ENCODE data around the gene INPP4B. TPM values are rescaled to one million over a fixed set of nuclear protein-coding genes. Genes with fewer than 3 reads are reported as not detected.
"Not testable (repeated sequence)": the region's sequence is repeated elsewhere in the genome, so short reads cannot be mapped to it uniquely, and the experiment has no call there.

The INPP4B gene
- total RNA-seq, 1 donor from 2014 or later, result 1.3 TPM

GRCh38 chr4:142826503-142827241 is 19.4 kb downstream of the INPP4B start:
- DNase-seq (ENCODE audit: low read depth, low spot score), result no peak

GRCh38 chr4:142824368-142824767 is 21.7 kb downstream of the INPP4B start:
- DNase-seq (ENCODE audit: low read depth, low spot score), result no peak

- DNase-seq (ENCODE audit: low read depth, low spot score), result no peak
Observed at GRCh38 chr4:142823796-142824195, 22.3 kb downstream of the INPP4B start.

GRCh38 chr4:142818476-142818875 is 27.6 kb downstream of the INPP4B start:
- DNase-seq (ENCODE audit: low read depth, low spot score), result no peak

- DNase-seq (ENCODE audit: low read depth, low spot score), result no peak
Observed at GRCh38 chr4:142818031-142818430, 28.1 kb downstream of the INPP4B start.

GRCh38 chr4:142817442-142817841 is 28.7 kb downstream of the INPP4B start:
- DNase-seq (ENCODE audit: low read depth, low spot score), result no peak

GRCh38 chr4:142815834-142816233 is 30.3 kb downstream of the INPP4B start:
- no peak for DNase-seq (ENCODE audit: low read depth, low spot score)

GRCh38 chr4:142813388-142813787 is 32.7 kb downstream of the INPP4B start:
- DNase-seq (ENCODE audit: low read depth, low spot score), result no peak

GRCh38 chr4:142812091-142812490 is 34.0 kb downstream of the INPP4B start:
- no peak for DNase-seq (ENCODE audit: low read depth, low spot score)

- no peak for DNase-seq (ENCODE audit: low read depth, low spot score)
Observed at GRCh38 chr4:142811034-142811433, 35.1 kb downstream of the INPP4B start.

GRCh38 chr4:142809559-142809958 is 36.5 kb downstream of the INPP4B start:
- no peak for DNase-seq (ENCODE audit: low read depth, low spot score)

GRCh38 chr4:142803879-142804278 is 42.2 kb downstream of the INPP4B start:
- not testable (repeated sequence) for DNase-seq (ENCODE audit: low read depth, low spot score)

GRCh38 chr4:142801966-142802365 is 44.1 kb downstream of the INPP4B start:
- no peak for DNase-seq (ENCODE audit: low read depth, low spot score)

- no peak for DNase-seq (ENCODE audit: low read depth, low spot score)
Observed at GRCh38 chr4:142781114-142781513, 65.0 kb downstream of the INPP4B start.

- no peak for DNase-seq (ENCODE audit: low read depth, low spot score)
Observed at GRCh38 chr4:142778900-142779299, 67.2 kb downstream of the INPP4B start.

GRCh38 chr4:142778430-142778829 is 67.7 kb downstream of the INPP4B start:
- DNase-seq (ENCODE audit: low read depth, low spot score), result no peak

GRCh38 chr4:142777045-142777743 is 68.9 kb downstream of the INPP4B start:
- DNase-seq (ENCODE audit: low read depth, low spot score), result no peak

GRCh38 chr4:142776026-142776425 is 70.1 kb downstream of the INPP4B start:
- no peak for DNase-seq (ENCODE audit: low read depth, low spot score)

GRCh38 chr4:142773505-142773904 is 72.6 kb downstream of the INPP4B start:
- DNase-seq (ENCODE audit: low read depth, low spot score), result no peak

GRCh38 chr4:142762280-142762679 is 83.8 kb downstream of the INPP4B start:
- DNase-seq (ENCODE audit: low read depth, low spot score), result no peak

GRCh38 chr4:142752202-142752786 is 93.8 kb downstream of the INPP4B start:
- no peak for DNase-seq (ENCODE audit: low read depth, low spot score)

GRCh38 chr4:142743121-142743825 is 102.8 kb downstream of the INPP4B start:
- DNase-seq (ENCODE audit: low read depth, low spot score), result peak; percentile 1
